ENCODE measurements around the gene SLC2A1.

- TF ChIP-seq CTCF (IDR thresholded peaks at IDR 0.05) = no peak
- no peak for TF ChIP-seq POLR2A (IDR thresholded peaks at IDR 0.05)
- no peak for TF ChIP-seq POLR2AphosphoS5 (IDR thresholded peaks at IDR 0.05)
Observed at GRCh38 chr1:42955311-42956063, 3.2 kb downstream of the SLC2A1 start.
